H1 (cell line): ENCODE data around the gene GYPE.
"Not testable (repeated sequence)": the region's sequence is repeated elsewhere in the genome, so short reads cannot be mapped to it uniquely, and the experiment has no call there.

Experiments
- CBX5 ChIP-seq: fragments of 300-800, 300-1000 bp; sonication (generic); IDR thresholded peaks from 2 replicates; pipeline ENCODE4 v1.7.1; 2016; ENCODE audit warnings: antibody characterized with exemption, low read length, low read depth
- CEBPB ChIP-seq: IDR thresholded peaks from 2 replicates; pipeline ENCODE4 v1.6.1; 2012; ENCODE audit warnings: low read depth, low read length
- CHD2 ChIP-seq: IDR thresholded peaks from 2 replicates; pipeline ENCODE4 v1.6.1; 2012; ENCODE audit warnings: low read length, improper control_type of control experiment
- CTCF ChIP-seq, 3 experiments: IDR thresholded peaks; 1 replicate in 2 of 3; 2 replicates in 1 of 3; pipeline versions ENCODE4 v1.5.1 to v1.6.1; 2011; ENCODE audit warnings: low read length in 3 of 3, mild to moderate bottlenecking in 3 of 3, inconsistent platforms in 2 of 3, low read depth in 1 of 3, moderate library complexity in 1 of 3; ENCODE audit not compliant: insufficient read depth in 1 of 3; ENCODE audit errors: control extremely low read depth in 1 of 3
- EP300 ChIP-seq, 2 experiments: IDR thresholded peaks; 1 replicate in 1 of 2; 2 replicates in 1 of 2; pipeline ENCODE4 v1.6.1; 2011 to 2012; ENCODE audit warnings: low read depth in 2 of 2, low read length in 2 of 2, mild to moderate bottlenecking in 2 of 2, borderline replicate concordance in 1 of 2, inconsistent platforms in 1 of 2, moderate library complexity in 1 of 2
- KDM1A ChIP-seq: fragments of 200-600, 300-600 bp; sonication (generic); IDR thresholded peaks from 2 replicates; pipeline ENCODE4 v1.7.1; 2016; ENCODE audit warnings: mild to moderate bottlenecking, low read length, borderline replicate concordance
- PHF8 ChIP-seq: fragments of 200-600 bp; sonication (generic); conservative IDR thresholded peaks from 2 replicates; pipeline ENCODE4 v1.7.1; 2012; ENCODE audit warnings: low read depth, mild to moderate bottlenecking, inconsistent platforms, low read length, moderate library complexity
- POLR2A ChIP-seq, 2 experiments: IDR thresholded peaks; 1 replicate in 1 of 2; 2 replicates in 1 of 2; pipeline ENCODE4 v1.6.1; 2011; ENCODE audit warnings: low read depth in 2 of 2, low read length in 2 of 2, mild to moderate bottlenecking in 2 of 2; ENCODE audit errors: control extremely low read depth in 1 of 2
- SIRT6 ChIP-seq: IDR thresholded peaks from one replicate; pipeline ENCODE4 v1.7.1; 2012; ENCODE audit warnings: low read length, inconsistent platforms
- TAF1 ChIP-seq: IDR thresholded peaks from 2 replicates; pipeline ENCODE4 v1.6.1; 2011; ENCODE audit warnings: mild to moderate bottlenecking, low read depth, low read length
- YY1 ChIP-seq: IDR thresholded peaks from 2 replicates; pipeline ENCODE4 v1.6.1; 2011; ENCODE audit warnings: low read depth, mild to moderate bottlenecking, low read length
- TF ChIP-seq, protein P1 (sequence below): IDR thresholded peaks from 2 replicates; pipeline ENCODE4 v1.6.1; 2012; ENCODE audit warnings: inconsistent platforms

GRCh38 chr4:143875357-143875756 lies 30.0 kb downstream of the GYPE start:
- TF ChIP-seq CTCF (IDR thresholded peaks at IDR 0.05; ENCODE audit: control extremely low read depth in 1 of 3, insufficient read depth in 1 of 3, low read depth in 1 of 3, low read length in 3 of 3); PHF8; TAF1; CEBPB; CHD2; SIRT6; YY1; EP300 (IDR thresholded peaks at IDR 0.05; ENCODE audit: borderline replicate concordance in 1 of 2, low read depth in 2 of 2, low read length in 2 of 2); KDM1A; CBX5; POLR2A (IDR thresholded peaks at IDR 0.05; ENCODE audit: control extremely low read depth in 1 of 2, low read depth in 2 of 2, low read length in 2 of 2): not testable (repeated sequence)
- TF ChIP-seq, protein P1, sequence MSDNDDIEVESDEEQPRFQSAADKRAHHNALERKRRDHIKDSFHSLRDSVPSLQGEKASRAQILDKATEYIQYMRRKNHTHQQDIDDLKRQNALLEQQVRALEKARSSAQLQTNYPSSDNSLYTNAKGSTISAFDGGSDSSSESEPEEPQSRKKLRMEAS, result not testable (repeated sequence)
